IMR-90 (cell line): ENCODE results near the gene SOCS3. TPM values are rescaled to one million over a fixed set of nuclear protein-coding genes. Genes with fewer than 3 reads are reported as not detected.

Experiments used
- ATAC-seq: fragments of 200-7000 bp; cut with Tn5 transposase; 2 replicates; pipeline ENCODE4 v1.9.1; 2020; ENCODE audit warnings: low read depth, mild to moderate bottlenecking, moderate library complexity
- BruUV-seq: library from RNA; stranded (reverse); fragments of 400-500 nt; replicated peaks from 2 replicates; lab custom pipeline; 2021; lab: Mats Ljungman, UMichigan
- CTCF ChIA-PET: fragments of 300-600 bp; formaldehyde crosslinking; extraction: SDS; loops from one replicate; lab custom pipeline; 2021; ENCODE audit warnings: antibody characterized with exemption; lab: Yijun Ruan, JAX
- POLR2A ChIA-PET: fragments of 300-600 bp; sonication (Branson Sonifier 250); formaldehyde crosslinking; loops from one replicate; lab custom pipeline; 2022; ENCODE audit warnings: antibody characterized with exemption; ENCODE audit not compliant: unreplicated experiment; lab: Charles Lee
- DNase-seq: peaks from one replicate; pipeline ENCODE4 v3.0.0; 2013
- H2AFZ ChIP-seq: replicated peaks from 2 replicates; pipeline ENCODE3; 2013; ENCODE audit warnings: low read length, mild to moderate bottlenecking; ENCODE audit not compliant: poor library complexity
- H2AK5ac ChIP-seq: 2 replicates; pipeline ENCODE4 v1.6.1; 2013; ENCODE audit warnings: low read depth, low read length, inconsistent platforms
- H2AK9ac ChIP-seq: replicated peaks from 2 replicates; pipeline ENCODE3; 2013; ENCODE audit warnings: mild to moderate bottlenecking, low read depth, low read length, moderate library complexity; ENCODE audit not compliant: poor library complexity
- H2BK120ac ChIP-seq: 2 replicates; pipeline ENCODE4 v1.6.1; 2013; ENCODE audit warnings: low read depth, low read length, inconsistent platforms
- H2BK15ac ChIP-seq: 3 replicates; pipeline ENCODE4 v1.6.1; 2013; ENCODE audit warnings: low read depth, low read length, inconsistent platforms
- H2BK20ac ChIP-seq: 2 replicates; pipeline ENCODE4 v1.6.1; 2013; ENCODE audit warnings: low read depth, mild to moderate bottlenecking, inconsistent platforms, low read length, moderate library complexity
- H2BK5ac ChIP-seq: 2 replicates; pipeline ENCODE4 v1.6.1; 2013; ENCODE audit warnings: mild to moderate bottlenecking, low read depth, low read length, inconsistent platforms; ENCODE audit not compliant: poor library complexity, severe bottlenecking
- H3K14ac ChIP-seq: replicated peaks from 2 replicates; pipeline ENCODE4 v1.6.1; 2013; ENCODE audit warnings: low read depth, low read length, inconsistent platforms
- H3K18ac ChIP-seq: 2 replicates; pipeline ENCODE4 v1.6.1; 2013; ENCODE audit warnings: low read depth, low read length, control low read depth
- H3K23ac ChIP-seq: 2 replicates; pipeline ENCODE4 v1.6.1; 2013; ENCODE audit warnings: low read depth, low read length, inconsistent platforms
- H3K27ac ChIP-seq: 2 replicates; pipeline ENCODE4 v1.5.1; 2013; ENCODE audit warnings: mild to moderate bottlenecking, control low read depth, low read length; ENCODE audit not compliant: insufficient read depth
- H3K27me3 ChIP-seq: 2 replicates; pipeline ENCODE4 v1.6.1; 2013; ENCODE audit warnings: low read length; ENCODE audit not compliant: control insufficient read depth, insufficient read depth
- H3K36me3 ChIP-seq: 2 replicates; pipeline ENCODE4 v1.6.1; 2013; ENCODE audit warnings: low read length, mixed read lengths; ENCODE audit not compliant: control insufficient read depth, insufficient read depth
- H3K4ac ChIP-seq: 2 replicates; pipeline ENCODE4 v1.6.1; 2013; ENCODE audit warnings: low read depth, low read length, inconsistent platforms
- H3K4me1 ChIP-seq: 2 replicates; pipeline ENCODE4 v1.6.1; 2013; ENCODE audit warnings: low read length, mixed read lengths; ENCODE audit not compliant: control insufficient read depth, insufficient read depth
- H3K4me2 ChIP-seq: 2 replicates; pipeline ENCODE4 v1.6.1; 2013; ENCODE audit warnings: low read depth, mild to moderate bottlenecking, control low read depth, low read length, moderate library complexity
- H3K4me3 ChIP-seq: 2 replicates; pipeline ENCODE4 v1.5.1; 2013; ENCODE audit warnings: low read depth, mild to moderate bottlenecking, control low read depth, low read length, moderate library complexity; ENCODE audit not compliant: insufficient read depth
- H3K56ac ChIP-seq: 2 replicates; pipeline ENCODE4 v1.6.1; 2013; ENCODE audit warnings: low read length, inconsistent platforms; ENCODE audit not compliant: insufficient read depth; ENCODE audit errors: extremely low read depth
- H3K79me1 ChIP-seq, 2 experiments: 2 replicates each; pipeline ENCODE4 v1.6.1; 2013; ENCODE audit warnings: low read length in 2 of 2, inconsistent platforms in 1 of 2, low read depth in 1 of 2
- H3K9ac ChIP-seq: 2 replicates; pipeline ENCODE4 v1.6.1; 2013; ENCODE audit warnings: low read depth, low read length, control low read depth
- H3K9me1 ChIP-seq: 2 replicates; pipeline ENCODE4 v1.6.1; 2013; ENCODE audit warnings: low read length, inconsistent platforms; ENCODE audit not compliant: insufficient read depth
- H3K9me3 ChIP-seq: 2 replicates; pipeline ENCODE4 v1.6.1; 2013; ENCODE audit warnings: low read length; ENCODE audit not compliant: control insufficient read depth, insufficient read depth
- H4K20me1 ChIP-seq: 2 replicates; pipeline ENCODE4 v1.6.1; 2013; ENCODE audit warnings: low read length, inconsistent platforms; ENCODE audit not compliant: insufficient read depth
- H4K5ac ChIP-seq: 2 replicates; pipeline ENCODE4 v1.6.1; 2013; ENCODE audit warnings: mild to moderate bottlenecking, low read depth, low read length, control low read depth
- H4K8ac ChIP-seq, 2 experiments: 2 replicates each; pipeline ENCODE4 v1.6.1; 2013; ENCODE audit warnings: low read depth in 2 of 2, low read length in 2 of 2, control low read depth in 1 of 2, inconsistent platforms in 1 of 2
- H4K91ac ChIP-seq: 2 replicates; pipeline ENCODE4 v1.6.1; 2013; ENCODE audit warnings: low read depth, low read length, inconsistent platforms; ENCODE audit not compliant: insufficient read depth
- CEBPB ChIP-seq: IDR thresholded peaks from 2 replicates; pipeline ENCODE4 v1.6.1; 2012; ENCODE audit warnings: low read depth, low read length, improper control_type of control experiment
- CTCF ChIP-seq: conservative IDR thresholded peaks from 2 replicates; pipeline ENCODE4 v1.5.1; 2012; ENCODE audit warnings: mild to moderate bottlenecking, low read depth, low read length, improper control_type of control experiment
- FOS ChIP-seq: fragments of 150-350 bp; IDR thresholded peaks from 2 replicates; pipeline ENCODE4 v1.6.1; 2016; ENCODE audit warnings: low read depth, low read length
- NFE2L2 ChIP-seq: fragments of 150-350 bp; IDR thresholded peaks from 2 replicates; pipeline ENCODE4 v1.6.1; 2016; ENCODE audit warnings: low read depth, mild to moderate bottlenecking, low read length
- SMC3 ChIP-seq: fragments of 150-350 bp; IDR thresholded peaks from 2 replicates; pipeline ENCODE4 v1.6.1; 2016; ENCODE audit warnings: low read depth, mild to moderate bottlenecking, antibody characterized with exemption, low read length, moderate library complexity
- WGBS, 2 experiments: methylation state at CpG; one replicate each; pipeline versions ENCODE4 v1.1.5 to v1.1.7; 2013; ENCODE audit warnings: missing lambda C conversion rate in 2 of 2; ENCODE audit not compliant: insufficient read length in 1 of 2; ENCODE audit errors: extremely low coverage in 2 of 2; 5-methylcytosine and 5-hydroxymethylcytosine counted together
- dilution Hi-C: fragments of 300-500 bp; cut with HindIII; formaldehyde crosslinking; loops from one replicate; pipeline ENCODE4 v1.14.3; 2018; ENCODE audit warnings: low sequenced_read_pairs; ENCODE audit not compliant: unreplicated experiment
- in situ Hi-C: fragments of 300-500 bp; cut with MboI; formaldehyde crosslinking; loops from 3 replicates; pipeline ENCODE4 v1.14.3; 2019; ENCODE audit warnings: low sequenced_read_pairs, inconsistent platforms, mixed read lengths
- intact Hi-C: fragments of 100-400 bp; cut with micrococcal nuclease; formaldehyde crosslinking; loops from 2 replicates; pipeline ENCODE4 v1.10.0; 2022
- polyA plus RNA-seq, 3 experiments: library from polyadenylated mRNA; depleted of rRNA; stranded (reverse); fragments of >200 nt; gene quantifications; 2 replicates each; pipeline ENCODE4 v1.2.3, GENCODE V29; 2012; ENCODE audit warnings: low replicate concordance in 1 of 3
- total RNA-seq: library from RNA; depleted of rRNA; stranded (reverse); fragments of >200 nt; gene quantifications from 2 replicates; pipeline ENCODE4 v1.2.3, GENCODE V29; 2012
- TF ChIP-seq, protein P1 (sequence below): fragments of 150-350 bp; IDR thresholded peaks from 2 replicates; pipeline ENCODE4 v1.6.1; 2016; ENCODE audit warnings: low read depth, mild to moderate bottlenecking, low read length, moderate library complexity, borderline replicate concordance

Gene SOCS3
- total and polyA plus RNA-seq, 2 of the 4 experiments (the other 2 are of a cell fraction): 19.2 to 19.9 TPM

DNA sequence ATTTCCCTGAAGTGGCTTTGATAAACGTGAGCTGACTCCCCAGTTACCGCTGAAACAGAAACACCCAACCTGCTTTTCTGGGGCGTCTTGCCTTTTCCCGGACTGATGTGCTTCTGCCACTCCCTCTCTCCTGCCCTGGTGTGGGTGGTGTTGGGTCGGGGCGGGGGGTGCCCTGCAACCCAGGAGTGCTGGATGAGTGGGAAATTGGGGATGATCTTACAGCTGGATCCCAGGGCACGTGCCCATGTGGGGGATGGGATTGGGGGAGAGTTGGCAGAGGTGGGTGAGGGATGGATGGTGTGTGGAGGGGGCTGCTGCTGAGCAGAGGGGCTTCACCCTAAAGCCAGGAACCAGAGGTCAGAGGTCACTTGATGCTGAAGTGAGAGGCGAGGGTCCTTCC is 47.0 kb upstream of the SOCS3 start:
- H3K36me3 ChIP-seq: peaks cover 61% of the 10 kb centered on the region
- no peak overlapping the region for H3K4ac ChIP-seq
- H3K79me1 ChIP-seq: peaks cover 48 to 92% of the 10 kb centered on the region in 2 experiments
- H3K4me1 ChIP-seq: peaks cover 11% of the 10 kb centered on the region
- no peak overlapping the region for H3K9ac ChIP-seq
- H3K23ac ChIP-seq: no peak overlapping the region
- H3K27me3 ChIP-seq: no peaks in the 10 kb centered on the region
- in situ Hi-C loops (no loop called here), intact Hi-C loops (no loop called here), dilution Hi-C loops (no loop called here)
- H3K9me1 ChIP-seq: peaks cover 24% of the 10 kb centered on the region
- no peak overlapping the region for H4K91ac ChIP-seq
- CTCF ChIA-PET: no interaction called here
- WGBS, 2 experiments: no CpG with 5 or more reads among the region's 8 CpGs
- no peak overlapping the region for H3K4me2 ChIP-seq
- H4K20me1 ChIP-seq: peaks cover 50% of the 10 kb centered on the region
- H2AK9ac ChIP-seq: peak overlapping the region; percentile 23
- no peak overlapping the region for H3K4me3 ChIP-seq
- no peak overlapping the region for H2AFZ ChIP-seq
- H2BK120ac ChIP-seq: no peak overlapping the region
- BruUV-seq: no TSS peak
- no peak overlapping the region for H4K5ac ChIP-seq
- ATAC-seq: no peak
- no peak overlapping the region for H3K18ac ChIP-seq
- TF ChIP-seq CTCF (no peak), NFE2L2 (no peak), FOS (no peak), CEBPB (no peak), SMC3 (no peak)
- TF ChIP-seq, protein P1, sequence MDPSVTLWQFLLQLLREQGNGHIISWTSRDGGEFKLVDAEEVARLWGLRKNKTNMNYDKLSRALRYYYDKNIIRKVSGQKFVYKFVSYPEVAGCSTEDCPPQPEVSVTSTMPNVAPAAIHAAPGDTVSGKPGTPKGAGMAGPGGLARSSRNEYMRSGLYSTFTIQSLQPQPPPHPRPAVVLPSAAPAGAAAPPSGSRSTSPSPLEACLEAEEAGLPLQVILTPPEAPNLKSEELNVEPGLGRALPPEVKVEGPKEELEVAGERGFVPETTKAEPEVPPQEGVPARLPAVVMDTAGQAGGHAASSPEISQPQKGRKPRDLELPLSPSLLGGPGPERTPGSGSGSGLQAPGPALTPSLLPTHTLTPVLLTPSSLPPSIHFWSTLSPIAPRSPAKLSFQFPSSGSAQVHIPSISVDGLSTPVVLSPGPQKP: no peak
- H2BK5ac ChIP-seq: no peak overlapping the region
- H2AK5ac ChIP-seq: no peak overlapping the region
- no peak for DNase-seq
- no peaks in the 10 kb centered on the region for H3K9me3 ChIP-seq
- POLR2A ChIA-PET: no interaction called here
- no peak overlapping the region for H2BK20ac ChIP-seq
- H3K56ac ChIP-seq: no peak overlapping the region
- no peak overlapping the region for H3K27ac ChIP-seq
- H4K8ac ChIP-seq: no peak overlapping the region
- H2BK15ac ChIP-seq: no peak overlapping the region
- H3K14ac ChIP-seq: no peak overlapping the region
